ENCODE data around the gene TMEM108. TPM values are rescaled to one million over a fixed set of nuclear protein-coding genes. Genes with fewer than 3 reads are reported as not detected.

Gene TMEM108
- total RNA-seq, 4 donors from 2014 or later = 0.21 to 1.5 TPM; not detected in 2

DNA sequence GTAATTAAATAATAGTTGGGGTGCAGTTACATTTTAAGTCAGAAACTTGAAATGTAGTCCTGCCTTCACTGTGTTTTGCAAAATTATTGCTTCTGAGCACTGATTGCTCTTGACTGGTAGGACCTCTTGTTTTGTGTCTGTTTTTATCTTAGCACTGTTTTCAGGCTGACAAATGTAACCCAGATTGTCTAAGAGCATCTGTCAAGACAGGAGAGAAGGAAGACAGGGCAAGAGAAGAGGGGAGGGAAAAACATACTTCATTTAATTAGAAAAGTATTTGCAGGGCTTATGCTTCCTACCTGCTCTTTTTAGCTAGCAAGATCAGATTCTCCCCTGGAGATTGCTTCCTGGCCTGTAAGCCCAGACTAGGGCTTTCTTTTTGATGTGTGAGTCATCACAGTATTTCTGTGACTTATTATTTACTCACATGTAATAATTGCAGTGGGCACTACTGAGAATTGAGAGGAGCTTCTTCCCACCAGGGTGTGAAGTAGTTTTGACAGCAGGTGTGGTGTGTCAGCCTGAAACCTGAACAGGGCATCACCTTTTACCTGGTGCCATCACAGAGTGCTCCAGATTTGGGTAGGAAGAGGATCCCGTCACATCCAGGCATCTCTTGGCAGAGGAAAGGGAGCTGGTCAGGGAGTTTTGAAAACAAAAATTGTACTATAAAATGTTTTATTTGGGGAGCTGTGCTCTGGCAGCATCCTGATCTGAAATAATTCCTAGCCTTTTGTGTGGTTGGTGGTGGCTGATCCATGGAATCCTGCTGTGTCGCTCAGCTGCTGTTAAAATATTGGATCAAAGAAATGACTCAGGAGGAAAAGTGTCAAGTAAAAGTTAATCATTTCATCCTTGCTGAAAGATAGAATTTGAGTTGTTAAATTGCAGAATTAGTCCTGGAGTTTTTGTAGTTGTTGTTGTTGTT, 98.2 kb downstream of the TMEM108 start:
- no peaks in the 10 kb centered on the region for H3K27me3 ChIP-seq
- DNase-seq (ENCODE audit: low spot score in 2 of 2) = no peak
- no peaks in the 10 kb centered on the region for H3K9me3 ChIP-seq
- H3K4me3 ChIP-seq = no peak overlapping the region
- H3K27ac ChIP-seq = no peak overlapping the region
- H3K4me1 ChIP-seq = no peaks in the 10 kb centered on the region
- H3K36me3 ChIP-seq = no peaks in the 10 kb centered on the region
- TF ChIP-seq EP300 (IDR thresholded peaks at IDR 0.05) (no peak), POLR2A (IDR thresholded peaks at IDR 0.05) (no peak)
- TF ChIP-seq, protein P1, sequence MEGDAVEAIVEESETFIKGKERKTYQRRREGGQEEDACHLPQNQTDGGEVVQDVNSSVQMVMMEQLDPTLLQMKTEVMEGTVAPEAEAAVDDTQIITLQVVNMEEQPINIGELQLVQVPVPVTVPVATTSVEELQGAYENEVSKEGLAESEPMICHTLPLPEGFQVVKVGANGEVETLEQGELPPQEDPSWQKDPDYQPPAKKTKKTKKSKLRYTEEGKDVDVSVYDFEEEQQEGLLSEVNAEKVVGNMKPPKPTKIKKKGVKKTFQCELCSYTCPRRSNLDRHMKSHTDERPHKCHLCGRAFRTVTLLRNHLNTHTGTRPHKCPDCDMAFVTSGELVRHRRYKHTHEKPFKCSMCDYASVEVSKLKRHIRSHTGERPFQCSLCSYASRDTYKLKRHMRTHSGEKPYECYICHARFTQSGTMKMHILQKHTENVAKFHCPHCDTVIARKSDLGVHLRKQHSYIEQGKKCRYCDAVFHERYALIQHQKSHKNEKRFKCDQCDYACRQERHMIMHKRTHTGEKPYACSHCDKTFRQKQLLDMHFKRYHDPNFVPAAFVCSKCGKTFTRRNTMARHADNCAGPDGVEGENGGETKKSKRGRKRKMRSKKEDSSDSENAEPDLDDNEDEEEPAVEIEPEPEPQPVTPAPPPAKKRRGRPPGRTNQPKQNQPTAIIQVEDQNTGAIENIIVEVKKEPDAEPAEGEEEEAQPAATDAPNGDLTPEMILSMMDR (IDR thresholded peaks at IDR 0.05) = no peak
- 79 to 86% methylated on average over 2 of the region's 2 CpGs for WGBS, 2 donors

DNA sequence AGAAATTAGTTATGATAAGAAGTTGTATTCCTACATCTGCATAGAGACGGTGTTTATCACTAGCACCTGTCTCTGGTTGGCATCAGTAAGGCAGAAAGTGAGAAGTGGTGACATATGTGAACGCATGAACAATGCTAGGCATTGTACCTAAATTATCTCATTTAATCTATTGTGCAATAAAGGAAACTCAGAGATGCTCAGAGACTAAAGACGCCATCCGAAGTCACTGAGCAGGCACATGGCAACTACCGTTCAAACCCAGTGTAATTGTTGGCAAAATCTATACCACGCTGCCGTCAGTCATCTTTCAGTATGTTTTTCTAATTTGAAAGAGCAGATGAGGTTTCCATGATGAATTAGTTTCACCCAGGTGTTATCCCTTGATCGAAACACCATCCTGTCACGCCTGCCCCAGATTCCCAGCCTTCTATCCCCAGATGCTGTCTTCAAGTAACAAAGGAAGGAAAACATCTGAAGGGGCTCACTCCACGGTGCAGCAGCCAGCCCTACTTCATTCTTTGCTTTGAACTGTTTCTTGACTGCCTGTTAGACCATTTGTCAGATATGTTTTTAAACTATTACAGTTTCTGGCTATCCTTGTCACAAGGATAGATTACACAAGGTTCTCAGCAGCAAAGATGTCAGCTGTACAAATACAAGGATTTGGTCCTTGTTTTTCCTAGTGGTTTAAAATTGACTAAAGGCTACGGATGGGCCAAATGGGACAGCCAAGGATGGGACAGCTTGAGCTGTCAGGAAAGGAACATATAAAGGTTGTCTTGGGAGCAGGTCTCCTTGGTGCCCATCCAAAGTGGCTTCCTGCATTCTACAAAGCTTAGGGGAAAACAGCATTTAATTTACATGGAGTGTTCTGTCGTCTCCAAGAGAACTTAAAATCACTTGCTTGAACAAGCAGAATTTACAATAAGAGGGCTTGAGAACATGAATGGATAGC, 99.1 kb downstream of the TMEM108 start:
- 73 to 76% methylated on average over 12 of the region's 12 CpGs for WGBS, 2 donors
- Histone ChIP-seq H3K27ac (no peak overlapping the region), H3K36me3 (no peaks in the 10 kb centered on the region), H3K9me3 (no peaks in the 10 kb centered on the region), H3K27me3 (no peaks in the 10 kb centered on the region), H3K4me3 (no peak overlapping the region), H3K4me1 (no peaks in the 10 kb centered on the region)
- TF ChIP-seq EP300 (IDR thresholded peaks at IDR 0.05) (no peak), POLR2A (IDR thresholded peaks at IDR 0.05) (no peak)
- TF ChIP-seq, protein P1 (IDR thresholded peaks at IDR 0.05) = no peak
- no peak for DNase-seq (ENCODE audit: low spot score in 2 of 2)

DNA sequence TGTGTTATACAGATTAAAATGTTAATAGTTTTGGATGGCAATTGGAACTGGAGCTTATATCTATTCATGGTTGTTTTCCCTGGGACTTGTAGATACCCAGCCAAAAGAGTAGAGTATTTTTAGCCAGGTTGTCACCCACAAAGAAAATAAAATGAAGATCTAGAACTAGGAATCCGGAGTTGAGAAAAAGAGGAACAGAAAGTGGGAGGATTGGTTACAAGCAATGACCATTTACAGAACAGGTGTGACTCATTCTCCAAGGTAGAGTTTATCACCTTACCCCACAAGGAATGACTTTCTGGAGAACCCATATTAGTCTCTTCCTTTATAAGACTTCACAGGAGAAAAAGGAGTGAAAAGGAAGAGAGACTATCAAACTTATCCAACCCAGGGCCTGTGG, 99.8 kb downstream of the TMEM108 start:
- no peak for TF ChIP-seq EP300 (IDR thresholded peaks at IDR 0.05)
- H3K4me3 ChIP-seq = no peak overlapping the region
- DNase-seq (ENCODE audit: low spot score in 2 of 2) = no peak
- H3K9me3 ChIP-seq = no peaks in the 10 kb centered on the region
- H3K36me3 ChIP-seq = no peaks in the 10 kb centered on the region
- no peaks in the 10 kb centered on the region for H3K27me3 ChIP-seq
- H3K27ac ChIP-seq = no peak overlapping the region
- 70 to 86% methylated on average over 1 of the region's 1 CpG for WGBS, 2 donors
- H3K4me1 ChIP-seq = no peaks in the 10 kb centered on the region

DNA sequence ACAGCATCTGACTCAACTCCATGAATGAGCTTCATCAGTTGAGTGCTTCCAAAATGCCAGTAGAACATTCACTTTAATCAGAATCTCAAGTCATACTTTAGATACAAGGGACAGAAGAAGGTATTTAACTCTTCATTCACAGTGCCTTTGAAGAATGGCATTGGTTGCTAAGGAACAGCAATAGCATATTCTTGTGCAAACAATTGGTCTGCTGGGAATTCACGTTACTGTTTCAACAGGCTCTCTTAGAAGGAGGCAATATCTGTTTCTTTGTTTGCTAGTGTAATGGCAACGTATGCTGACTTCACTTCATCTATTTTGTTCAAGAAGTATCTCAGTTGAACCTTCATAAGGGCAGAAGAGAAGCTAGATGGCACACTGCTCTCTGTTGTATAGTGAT, 113.9 kb downstream of the TMEM108 start:
- DNase-seq (ENCODE audit: low spot score in 2 of 2) = no peak
- WGBS, 2 donors = 34 to 68% methylated on average over 2 of the region's 2 CpGs
- TF ChIP-seq, protein P1 (IDR thresholded peaks at IDR 0.05) = no peak
- no peak for TF ChIP-seq POLR2A (IDR thresholded peaks at IDR 0.05)
- TF ChIP-seq EP300 (IDR thresholded peaks at IDR 0.05) = no peak
- no peak overlapping the region for H3K27ac ChIP-seq
- no peaks in the 10 kb centered on the region for H3K4me1 ChIP-seq
- H3K36me3 ChIP-seq = no peaks in the 10 kb centered on the region
- no peak overlapping the region for H3K4me3 ChIP-seq
- no peaks in the 10 kb centered on the region for H3K27me3 ChIP-seq
- H3K9me3 ChIP-seq = peaks cover 0 to 6% (median 0%) of the 10 kb centered on the region in 4 donors

DNA sequence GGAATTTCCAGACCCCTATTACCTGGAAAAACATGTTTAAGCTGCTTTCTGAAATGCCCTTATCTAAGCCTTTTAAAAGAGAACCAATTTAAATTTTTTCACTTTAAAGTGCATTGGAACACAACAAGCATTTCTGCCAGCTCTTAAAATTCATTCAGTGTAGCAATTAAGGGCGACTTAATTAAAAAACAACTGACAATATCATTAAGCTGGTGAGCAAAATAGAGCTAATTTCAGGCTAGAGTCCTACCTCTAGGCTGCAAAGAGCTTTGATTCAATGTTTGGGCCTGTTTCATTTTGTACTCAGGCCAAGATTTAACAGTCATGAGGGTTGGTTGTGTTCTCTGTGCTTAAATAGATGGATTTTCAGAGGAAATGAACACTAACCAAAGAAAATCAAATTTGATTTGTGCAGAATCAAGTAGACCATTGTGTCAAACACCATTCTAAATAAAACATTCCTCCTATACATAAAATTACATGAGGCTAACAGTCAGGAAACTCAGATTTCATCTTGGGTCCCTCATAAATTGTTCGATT, 114.6 kb downstream of the TMEM108 start:
- 79 to 83% methylated on average over 2 of the region's 2 CpGs for WGBS, 2 donors
- H3K27me3 ChIP-seq = no peaks in the 10 kb centered on the region
- no peak overlapping the region for H3K27ac ChIP-seq
- H3K9me3 ChIP-seq = peaks cover 0 to 6% (median 0%) of the 10 kb centered on the region in 4 donors
- no peak for DNase-seq (ENCODE audit: low spot score in 2 of 2)
- H3K4me1 ChIP-seq = no peaks in the 10 kb centered on the region
- TF ChIP-seq POLR2A (IDR thresholded peaks at IDR 0.05) = no peak
- TF ChIP-seq, protein P1 (IDR thresholded peaks at IDR 0.05) = no peak
- no peak for TF ChIP-seq EP300 (IDR thresholded peaks at IDR 0.05)
- H3K4me3 ChIP-seq = no peak overlapping the region
- no peaks in the 10 kb centered on the region for H3K36me3 ChIP-seq
